GM23248 (cell line): ENCODE measurements around the gene CTNNA2. TPM values are rescaled to one million over a fixed set of nuclear protein-coding genes. Genes with fewer than 3 reads are reported as not detected.

Source experiments
- DNase-seq: peaks from one replicate; pipeline ENCODE4 v3.0.0-alpha.2; 2015
- H2AFZ ChIP-seq: fragments of 200-600 bp; sonication (generic); 2 replicates; pipeline ENCODE4 v1.6.1; 2016; ENCODE audit warnings: antibody characterized with exemption
- H3F3A ChIP-seq: fragments of 200-600 bp; sonication (generic); 2 replicates; pipeline ENCODE4 v1.6.1; 2016; ENCODE audit warnings: mild to moderate bottlenecking, antibody characterized with exemption, mixed run types; ENCODE audit not compliant: insufficient read depth
- H3K27ac ChIP-seq: fragments of 200-600 bp; sonication (generic); 2 replicates; pipeline ENCODE4 v1.5.1; 2016; ENCODE audit warnings: mild to moderate bottlenecking
- H3K27me3 ChIP-seq: fragments of 200-600 bp; sonication (generic); replicated peaks from 2 replicates; pipeline ENCODE4 v1.6.1; 2016; ENCODE audit warnings: mild to moderate bottlenecking; ENCODE audit not compliant: insufficient read depth
- H3K36me3 ChIP-seq: fragments of 200-600 bp; sonication (generic); 2 replicates; pipeline ENCODE4 v1.6.1; 2016; ENCODE audit warnings: low read depth, mild to moderate bottlenecking
- H3K4me1 ChIP-seq: fragments of 200-600 bp; sonication (generic); 2 replicates; pipeline ENCODE4 v1.6.1; 2016; ENCODE audit warnings: mild to moderate bottlenecking; ENCODE audit not compliant: insufficient read depth
- H3K4me2 ChIP-seq: fragments of 200-600 bp; sonication (generic); one replicate; pipeline ENCODE4 v1.6.1; 2016; ENCODE audit warnings: mild to moderate bottlenecking; ENCODE audit not compliant: unreplicated experiment
- H3K4me3 ChIP-seq: fragments of 200-600 bp; sonication (generic); 2 replicates; pipeline ENCODE4 v1.5.1; 2016; ENCODE audit warnings: mild to moderate bottlenecking
- H3K79me2 ChIP-seq: fragments of 200-600 bp; sonication (generic); 2 replicates; pipeline ENCODE4 v1.6.1; 2016; ENCODE audit warnings: mild to moderate bottlenecking; ENCODE audit not compliant: insufficient read depth
- H3K9ac ChIP-seq: fragments of 200-600 bp; sonication (generic); 2 replicates; pipeline ENCODE4 v1.6.1; 2016; ENCODE audit warnings: mild to moderate bottlenecking
- H3K9me2 ChIP-seq: fragments of 200-600 bp; sonication (generic); 2 replicates; pipeline ENCODE4 v1.6.1; 2016; ENCODE audit warnings: mixed run types, mild to moderate bottlenecking, moderate library complexity; ENCODE audit not compliant: insufficient read depth
- H3K9me3 ChIP-seq: fragments of 200-600 bp; sonication (generic); one replicate; pipeline ENCODE4 v1.6.1; 2017; ENCODE audit warnings: low read depth
- H4K20me1 ChIP-seq: fragments of 200-600 bp; sonication (generic); 2 replicates; pipeline ENCODE4 v1.6.0; 2016; ENCODE audit not compliant: insufficient read depth
- EZH2 ChIP-seq: fragments of 200-600 bp; sonication (generic); IDR thresholded peaks from 2 replicates; pipeline ENCODE4 v1.6.1; 2018; ENCODE audit warnings: antibody characterized with exemption, mild to moderate bottlenecking; ENCODE audit not compliant: insufficient read depth, poor library complexity, severe bottlenecking
- EZH2phosphoT487 ChIP-seq: fragments of 200-600 bp; sonication (generic); IDR thresholded peaks from 2 replicates; pipeline ENCODE4 v1.6.1; 2018; ENCODE audit warnings: antibody characterized with exemption, moderate library complexity, mild to moderate bottlenecking, low read depth; ENCODE audit not compliant: insufficient read depth
- WGBS, 2 experiments: methylation state at CpG; one replicate each; pipeline ENCODE4 v1.1.6; 2015 to 2017; ENCODE audit warnings: low lambda C conversion rate in 2 of 2, low coverage in 1 of 2; ENCODE audit errors: missing lambda C conversion rate in 2 of 2; 5-methylcytosine and 5-hydroxymethylcytosine counted together
- in situ Hi-C: fragments of 300-500 bp; cut with MboI; formaldehyde crosslinking; loops from 2 replicates; pipeline ENCODE4 v1.15.0; 2020
- polyA plus RNA-seq: library from polyadenylated mRNA; unstranded; fragments of >200 nt; fragmentation: Nextera tagmentation; extraction: Ambion mirVana; gene quantifications from 2 replicates; pipeline ENCODE4 v1.2.1, GENCODE V29; 2016
- total RNA-seq: library from RNA; depleted of rRNA; stranded (reverse); fragments of >200 nt; shearing (Covaris generic); gene quantifications from 2 replicates; pipeline ENCODE4 v1.2.3, GENCODE V29; 2014

Gene CTNNA2
- total and polyA plus RNA-seq, 2 experiments from 2014 or later = not detected

DNA sequence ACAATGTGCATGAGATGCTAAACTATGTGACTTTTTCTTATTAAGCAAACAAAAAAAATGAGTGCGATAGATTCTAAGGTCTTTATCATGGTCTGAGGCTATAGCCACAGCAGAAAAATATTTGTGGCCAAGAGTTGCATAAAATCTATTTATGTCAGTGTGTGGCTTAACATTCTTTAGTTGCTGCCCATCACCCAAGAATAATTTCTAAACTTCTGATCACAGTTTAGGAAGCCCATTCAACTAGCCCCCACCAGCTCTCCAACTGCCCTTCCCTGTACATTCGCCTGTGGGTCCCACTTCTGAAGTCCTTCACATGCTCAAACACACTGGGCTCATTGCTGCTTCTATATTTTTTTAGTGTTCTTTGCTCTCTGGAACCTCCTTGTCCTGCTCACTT, 107.1 kb downstream of the CTNNA2 start:
- no peaks in the 10 kb centered on the region for H3F3A ChIP-seq
- H3K9me3 ChIP-seq = peaks cover 2% of the 10 kb centered on the region
- in situ Hi-C loops = no loop called here
- no peak for DNase-seq
- H3K79me2 ChIP-seq = no peaks in the 10 kb centered on the region
- H3K27ac ChIP-seq = no peak overlapping the region
- H2AFZ ChIP-seq = no peak overlapping the region
- no peaks in the 10 kb centered on the region for H3K36me3 ChIP-seq
- no peaks in the 10 kb centered on the region for H3K9me2 ChIP-seq
- no peaks in the 10 kb centered on the region for H3K4me1 ChIP-seq
- TF ChIP-seq EZH2 (no peak), EZH2phosphoT487 (no peak)
- H4K20me1 ChIP-seq = no peaks in the 10 kb centered on the region
- 26 to 37% methylated on average over 2 of the region's 2 CpGs for WGBS, 2 experiments
- no peaks in the 10 kb centered on the region for H3K27me3 ChIP-seq
- no peak overlapping the region for H3K9ac ChIP-seq
- no peak overlapping the region for H3K4me3 ChIP-seq
- H3K4me2 ChIP-seq = no peak overlapping the region

DNA sequence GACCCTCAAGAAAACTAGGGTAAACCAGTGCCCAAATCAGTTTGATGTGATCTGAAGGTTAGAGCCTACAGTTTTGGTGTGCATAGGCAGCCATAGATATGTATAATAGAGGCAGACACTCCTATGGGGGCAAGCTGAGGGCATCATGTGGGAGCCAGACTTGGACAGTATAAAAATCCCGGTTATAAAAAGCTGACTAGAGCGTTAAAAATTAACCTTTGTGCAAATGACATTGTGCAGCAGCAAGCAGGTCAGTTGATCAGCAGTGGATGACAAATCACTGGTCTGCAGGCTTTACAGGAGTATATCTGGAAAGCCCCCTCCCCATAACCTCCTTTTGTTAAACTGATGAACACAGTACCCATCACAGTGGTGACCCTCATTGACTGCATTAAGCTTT, 107.8 kb downstream of the CTNNA2 start:
- in situ Hi-C loops = no loop called here
- WGBS, 2 experiments = 27 to 52% methylated on average over 2 of the region's 2 CpGs
- TF ChIP-seq EZH2 (no peak), EZH2phosphoT487 (no peak)

DNA sequence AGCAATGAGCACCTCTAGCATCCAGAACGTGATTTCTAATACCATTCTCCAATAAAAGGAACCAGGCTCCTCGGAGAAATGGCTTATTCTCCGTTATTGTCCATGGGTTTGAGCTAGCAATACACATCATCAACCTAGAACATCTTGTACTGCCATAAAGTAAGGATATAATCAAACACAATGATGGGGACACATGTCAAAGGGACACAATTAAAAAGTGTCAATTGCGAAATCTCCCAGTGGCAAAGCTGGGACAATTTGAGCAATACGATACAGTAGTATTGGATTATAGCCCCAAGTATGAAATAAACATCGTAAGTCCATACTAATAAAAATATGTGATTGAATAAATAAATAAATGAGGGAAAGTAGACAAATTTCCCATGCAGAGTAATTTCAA, 108.4 kb downstream of the CTNNA2 start:
- H3K9me2 ChIP-seq = no peaks in the 10 kb centered on the region
- no peak overlapping the region for H3K27ac ChIP-seq
- no peak overlapping the region for H3K4me3 ChIP-seq
- no peaks in the 10 kb centered on the region for H3K79me2 ChIP-seq
- no peak overlapping the region for H3K4me2 ChIP-seq
- H4K20me1 ChIP-seq = no peaks in the 10 kb centered on the region
- no peaks in the 10 kb centered on the region for H3K27me3 ChIP-seq
- H3K9me3 ChIP-seq = no peaks in the 10 kb centered on the region
- DNase-seq = no peak
- H3K4me1 ChIP-seq = no peaks in the 10 kb centered on the region
- in situ Hi-C loops = no loop called here
- no peak overlapping the region for H2AFZ ChIP-seq
- no peaks in the 10 kb centered on the region for H3K36me3 ChIP-seq
- 16 to 18% methylated on average over 6 of the region's 6 CpGs for WGBS, 2 experiments
- H3K9ac ChIP-seq = no peak overlapping the region
- H3F3A ChIP-seq = no peaks in the 10 kb centered on the region
- TF ChIP-seq EZH2 (no peak), EZH2phosphoT487 (no peak)

More for the DNA sequence above, 107.8 kb downstream of the CTNNA2 start:
- DNase-seq = no peak
- Histone ChIP-seq H3K4me3 (no peak overlapping the region), H3K9me2 (no peaks in the 10 kb centered on the region), H3K4me2 (no peak overlapping the region), H3K9me3 (no peaks in the 10 kb centered on the region), H3K9ac (no peak overlapping the region), H3K4me1 (no peaks in the 10 kb centered on the region), H3K36me3 (no peaks in the 10 kb centered on the region), H2AFZ (no peak overlapping the region), H3K79me2 (no peaks in the 10 kb centered on the region), H3K27ac (no peak overlapping the region), H4K20me1 (no peaks in the 10 kb centered on the region), H3K27me3 (no peaks in the 10 kb centered on the region), H3F3A (no peaks in the 10 kb centered on the region)

DNA sequence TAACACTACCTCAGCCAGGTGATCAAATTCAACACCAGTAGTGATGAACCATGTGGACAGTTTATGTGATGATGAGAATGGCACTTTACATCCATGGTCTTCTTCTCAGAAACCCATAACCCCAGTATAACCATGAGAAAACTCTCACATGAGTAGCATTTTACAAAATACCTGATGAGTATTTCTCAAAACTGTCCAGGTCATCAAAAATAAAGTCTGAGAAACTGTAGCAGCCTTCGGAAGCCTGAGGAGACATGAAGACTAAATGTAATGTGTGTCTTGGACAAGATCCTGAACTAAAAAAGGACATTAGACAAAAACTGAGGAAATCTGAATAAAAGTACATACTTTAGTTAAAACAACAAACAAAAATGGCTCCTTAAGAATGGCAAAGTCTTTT, 108.9 kb downstream of the CTNNA2 start:
- Histone ChIP-seq H3K27ac (no peak overlapping the region), H3F3A (no peaks in the 10 kb centered on the region), H3K27me3 (no peaks in the 10 kb centered on the region), H3K36me3 (no peaks in the 10 kb centered on the region), H3K9me3 (no peaks in the 10 kb centered on the region), H3K4me1 (no peaks in the 10 kb centered on the region), H3K4me2 (no peak overlapping the region), H3K79me2 (no peaks in the 10 kb centered on the region), H3K9me2 (no peaks in the 10 kb centered on the region), H3K9ac (no peak overlapping the region), H4K20me1 (no peaks in the 10 kb centered on the region), H3K4me3 (no peak overlapping the region), H2AFZ (no peak overlapping the region)
- TF ChIP-seq EZH2 (no peak), EZH2phosphoT487 (no peak)
- in situ Hi-C loops = no loop called here
- 36 to 56% methylated on average over 1 of the region's 1 CpG for WGBS, 2 experiments
- DNase-seq = no peak

GRCh38 chr2:79622508-79622907, 109.7 kb downstream of the CTNNA2 start:
- H3K27me3 ChIP-seq = no peaks in the 10 kb centered on the region
- TF ChIP-seq EZH2phosphoT487 = no peak
- no peak for TF ChIP-seq EZH2
- no peaks in the 10 kb centered on the region for H3F3A ChIP-seq
- no peaks in the 10 kb centered on the region for H3K9me3 ChIP-seq
- H3K4me3 ChIP-seq = no peak overlapping the region
- peak; percentile 2 for DNase-seq
- H3K9me2 ChIP-seq = no peaks in the 10 kb centered on the region
- H3K27ac ChIP-seq = no peak overlapping the region
- WGBS, 2 experiments = 10 to 11% methylated on average over 3 of the region's 3 CpGs
- H3K4me2 ChIP-seq = no peak overlapping the region
- no peak overlapping the region for H3K9ac ChIP-seq
- no peaks in the 10 kb centered on the region for H3K79me2 ChIP-seq
- H3K36me3 ChIP-seq = no peaks in the 10 kb centered on the region
- H3K4me1 ChIP-seq = no peaks in the 10 kb centered on the region
- no peak overlapping the region for H2AFZ ChIP-seq
- no peaks in the 10 kb centered on the region for H4K20me1 ChIP-seq
- in situ Hi-C loops = no loop called here
